OCI-LY3 (cell line): ENCODE measurements around the gene SRSF3.
A peak's percentile ranks its signal among the peaks of the same experiment; 100 is the strongest.

Experiments
- H2AFZ ChIP-seq: fragments of 200-600, 300-600 bp; shearing (Covaris generic); 2 replicates; pipeline ENCODE4 v1.6.0; 2014; ENCODE audit warnings: antibody characterized with exemption, low read depth, low read length
- H3K27ac ChIP-seq: fragments of 200-600, 300-600 bp; sonication (generic); 2 replicates; pipeline ENCODE4 v1.5.1; 2014; ENCODE audit warnings: mild to moderate bottlenecking, low read length, moderate library complexity, mixed read lengths
- H3K27me3 ChIP-seq: fragments of 200-600, 300-600 bp; sonication (generic); 2 replicates; pipeline ENCODE4 v1.6.1; 2014; ENCODE audit warnings: low read depth, low read length, mixed read lengths
- H3K36me3 ChIP-seq: fragments of 200-600, 300-600 bp; sonication (generic); replicated peaks from 2 replicates; pipeline ENCODE3; 2014; ENCODE audit warnings: low read depth, low read length, mixed read lengths
- H3K4me1 ChIP-seq: fragments of 300-600, 200-600 bp; sonication (generic); 2 replicates; pipeline ENCODE4 v1.6.1; 2014; ENCODE audit warnings: low read length, mixed read lengths
- H3K4me2 ChIP-seq: fragments of 200-600, 300-600 bp; sonication (generic); 2 replicates; pipeline ENCODE4 v1.6.1; 2014; ENCODE audit warnings: low read length, mixed read lengths
- H3K4me3 ChIP-seq: fragments of 300-600, 200-600 bp; sonication (generic); 2 replicates; pipeline ENCODE4 v1.5.1; 2014; ENCODE audit warnings: antibody characterized with exemption, mild to moderate bottlenecking, low read length, moderate library complexity
- H3K79me2 ChIP-seq: fragments of 300-600, 200-600 bp; shearing (Covaris generic); 2 replicates; pipeline ENCODE4 v1.6.1; 2014; ENCODE audit warnings: mild to moderate bottlenecking, low read length, mixed read lengths
- H3K9ac ChIP-seq: fragments of 300-600, 200-600 bp; shearing (Covaris generic); 2 replicates; pipeline ENCODE4 v1.6.0; 2014; ENCODE audit warnings: mild to moderate bottlenecking, low read length, moderate library complexity
- H3K9me3 ChIP-seq: fragments of 200-600, 300-600 bp; shearing (Covaris generic); 2 replicates; pipeline ENCODE4 v1.6.1; 2014; ENCODE audit warnings: low read length, mixed read lengths; ENCODE audit not compliant: insufficient read depth
- H4K20me1 ChIP-seq: fragments of 200-600, 300-600 bp; sonication (generic); 2 replicates; pipeline ENCODE4 v1.6.1; 2016; ENCODE audit warnings: low read length, mixed read lengths; ENCODE audit not compliant: insufficient read depth
- CTCF ChIP-seq: fragments of 200-600, 300-600 bp; sonication (generic); IDR thresholded peaks from 2 replicates; pipeline ENCODE4 v1.5.1; 2014; ENCODE audit warnings: antibody characterized with exemption, low read length, low read depth
- EZH2phosphoT487 ChIP-seq: fragments of 200-600 bp; shearing (Covaris generic); IDR thresholded peaks from 2 replicates; pipeline ENCODE4 v1.6.1; 2018; ENCODE audit warnings: antibody characterized with exemption, mixed run types, low read depth

Gene SRSF3

GRCh38 chr6:36612101-36612625 is 18.0 kb downstream of the SRSF3 start:
- no peaks in the 10 kb centered on the region for H3K4me1 ChIP-seq
- no peak overlapping the region for H3K4me2 ChIP-seq
- no peak overlapping the region for H2AFZ ChIP-seq
- peaks cover 47% of the 10 kb centered on the region for H3K36me3 ChIP-seq
- peaks cover 35% of the 10 kb centered on the region for H4K20me1 ChIP-seq
- H3K27ac ChIP-seq, result no peak overlapping the region
- no peaks in the 10 kb centered on the region for H3K9me3 ChIP-seq
- no peak for TF ChIP-seq EZH2phosphoT487
- TF ChIP-seq CTCF, result no peak
- H3K9ac ChIP-seq, result no peak overlapping the region
- peaks cover 18% of the 10 kb centered on the region for H3K79me2 ChIP-seq
- no peak overlapping the region for H3K4me3 ChIP-seq
- H3K27me3 ChIP-seq, result no peaks in the 10 kb centered on the region

- Histone ChIP-seq H3K4me3 (no peak overlapping the region), H2AFZ (no peak overlapping the region), H4K20me1 (peaks cover 24% of the 10 kb centered on the region), H3K9ac (no peak overlapping the region), H3K27me3 (no peaks in the 10 kb centered on the region), H3K4me1 (no peaks in the 10 kb centered on the region), H3K36me3 (peaks cover 38% of the 10 kb centered on the region), H3K79me2 (peaks cover 10% of the 10 kb centered on the region), H3K9me3 (no peaks in the 10 kb centered on the region), H3K27ac (no peak overlapping the region), H3K4me2 (no peak overlapping the region)
- TF ChIP-seq CTCF, result no peak
- no peak for TF ChIP-seq EZH2phosphoT487
These were observed 19.2 kb downstream of the SRSF3 start for GRCh38 chr6:36613200-36613995.

GRCh38 chr6:36615018-36615761 is 21.0 kb downstream of the SRSF3 start:
- Histone ChIP-seq H3K27me3 (no peaks in the 10 kb centered on the region), H3K9ac (no peak overlapping the region), H4K20me1 (peaks cover 11% of the 10 kb centered on the region), H3K4me2 (no peak overlapping the region), H3K27ac (no peak overlapping the region), H3K79me2 (no peaks in the 10 kb centered on the region), H3K4me3 (no peak overlapping the region), H2AFZ (no peak overlapping the region), H3K36me3 (peaks cover 24% of the 10 kb centered on the region), H3K4me1 (peaks cover 6% of the 10 kb centered on the region; the same call in 1 of the 2 replicates), H3K9me3 (no peaks in the 10 kb centered on the region)
- TF ChIP-seq CTCF (peak; percentile 83), EZH2phosphoT487 (no peak)

GRCh38 chr6:36616893-36617521 is 22.8 kb downstream of the SRSF3 start:
- Histone ChIP-seq H3K27me3 (no peaks in the 10 kb centered on the region), H3K4me1 (peaks cover 6% of the 10 kb centered on the region; the same call in 1 of the 2 replicates), H3K79me2 (no peaks in the 10 kb centered on the region), H3K27ac (no peak overlapping the region), H3K9me3 (no peaks in the 10 kb centered on the region), H3K9ac (no peak overlapping the region), H2AFZ (no peak overlapping the region), H4K20me1 (peaks cover 3% of the 10 kb centered on the region; the same call in 1 of the 2 replicates), H3K4me3 (no peak overlapping the region), H3K36me3 (peaks cover 12% of the 10 kb centered on the region), H3K4me2 (no peak overlapping the region)
- TF ChIP-seq EZH2phosphoT487 (no peak), CTCF (no peak)
